VCaP (cell line): ENCODE results near the gene ZNF580.

Experiments used
- H3K27ac ChIP-seq: fragments of 450-650 bp; 2 replicates; pipeline ENCODE4 v1.5.1; 2017
- TF ChIP-seq, protein P1 (sequence below): fragments of 450-650 bp; conservative IDR thresholded peaks from 2 replicates; pipeline ENCODE4 v1.5.1; 2017; ENCODE audit warnings: mild to moderate bottlenecking, moderate library complexity

Gene ZNF580

GRCh38 chr19:55691561-55692481 lies 51.0 kb downstream of the ZNF580 start:
- no peak overlapping the region for H3K27ac ChIP-seq
- TF ChIP-seq, protein P1, sequence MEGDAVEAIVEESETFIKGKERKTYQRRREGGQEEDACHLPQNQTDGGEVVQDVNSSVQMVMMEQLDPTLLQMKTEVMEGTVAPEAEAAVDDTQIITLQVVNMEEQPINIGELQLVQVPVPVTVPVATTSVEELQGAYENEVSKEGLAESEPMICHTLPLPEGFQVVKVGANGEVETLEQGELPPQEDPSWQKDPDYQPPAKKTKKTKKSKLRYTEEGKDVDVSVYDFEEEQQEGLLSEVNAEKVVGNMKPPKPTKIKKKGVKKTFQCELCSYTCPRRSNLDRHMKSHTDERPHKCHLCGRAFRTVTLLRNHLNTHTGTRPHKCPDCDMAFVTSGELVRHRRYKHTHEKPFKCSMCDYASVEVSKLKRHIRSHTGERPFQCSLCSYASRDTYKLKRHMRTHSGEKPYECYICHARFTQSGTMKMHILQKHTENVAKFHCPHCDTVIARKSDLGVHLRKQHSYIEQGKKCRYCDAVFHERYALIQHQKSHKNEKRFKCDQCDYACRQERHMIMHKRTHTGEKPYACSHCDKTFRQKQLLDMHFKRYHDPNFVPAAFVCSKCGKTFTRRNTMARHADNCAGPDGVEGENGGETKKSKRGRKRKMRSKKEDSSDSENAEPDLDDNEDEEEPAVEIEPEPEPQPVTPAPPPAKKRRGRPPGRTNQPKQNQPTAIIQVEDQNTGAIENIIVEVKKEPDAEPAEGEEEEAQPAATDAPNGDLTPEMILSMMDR: no peak

- H3K27ac ChIP-seq: no peak overlapping the region
- TF ChIP-seq, protein P1: no peak
Observed at GRCh38 chr19:55692681-55693081, 51.9 kb downstream of the ZNF580 start.
